ENCODE data around the gene ZFP1.
"Not testable (repeated sequence)": the region's sequence is repeated elsewhere in the genome, so short reads cannot be mapped to it uniquely, and the experiment has no call there.

The ZFP1 gene

GRCh38 chr16:75204905-75205304 is 56.6 kb downstream of the ZFP1 start:
- DNase-seq (ENCODE audit: low read depth), result not testable (repeated sequence)

GRCh38 chr16:75205438-75205837 is 57.1 kb downstream of the ZFP1 start:
- DNase-seq (ENCODE audit: low read depth), result not testable (repeated sequence)

- not testable (repeated sequence) for DNase-seq (ENCODE audit: low read depth)
These were observed 57.8 kb downstream of the ZFP1 start for GRCh38 chr16:75205961-75206748.

DNA sequence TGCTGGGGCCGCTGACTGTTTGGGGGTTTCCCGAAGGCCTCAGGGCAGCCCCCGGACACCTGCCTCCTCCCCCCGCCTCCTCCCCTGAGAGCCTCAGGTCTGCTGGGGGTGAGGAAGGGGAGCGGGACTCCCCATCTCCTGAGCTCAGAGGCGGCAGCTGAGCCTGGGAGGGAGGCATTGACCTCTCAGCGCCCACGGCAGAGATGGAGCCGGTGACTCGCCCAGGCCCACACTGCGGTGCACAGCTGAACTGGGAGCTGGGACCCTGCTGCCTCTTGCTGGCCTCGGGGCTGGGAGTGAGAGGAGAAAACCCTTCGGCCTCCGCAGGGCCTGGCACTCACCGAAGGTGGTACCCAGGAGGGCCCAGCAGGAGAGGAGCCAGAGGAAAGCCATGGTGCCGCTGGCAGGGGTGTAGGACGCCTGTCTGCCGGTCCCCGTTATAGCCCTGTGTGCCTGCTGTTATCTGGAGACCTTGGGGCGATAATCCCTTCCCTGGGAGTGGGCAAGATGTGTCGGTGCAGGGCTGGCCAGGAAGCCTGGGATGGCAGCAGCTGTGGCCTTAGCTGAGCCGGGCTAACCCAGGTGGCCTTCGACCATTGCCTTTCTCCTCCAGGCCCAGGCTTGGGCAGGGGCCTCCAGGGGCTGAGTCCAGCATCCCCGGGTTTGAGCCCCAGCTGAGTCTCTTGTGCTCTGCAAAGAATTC is 58.6 kb downstream of the ZFP1 start, which contains the start of gene CTRB2:
Gene CTRB2, minus strand, starts transcription at position 413 of the 703 bp plus-strand sequence. Its CDS starts 20 bp downstream, at position 393.
- DNase-seq (ENCODE audit: low read depth), result no peak

DNA sequence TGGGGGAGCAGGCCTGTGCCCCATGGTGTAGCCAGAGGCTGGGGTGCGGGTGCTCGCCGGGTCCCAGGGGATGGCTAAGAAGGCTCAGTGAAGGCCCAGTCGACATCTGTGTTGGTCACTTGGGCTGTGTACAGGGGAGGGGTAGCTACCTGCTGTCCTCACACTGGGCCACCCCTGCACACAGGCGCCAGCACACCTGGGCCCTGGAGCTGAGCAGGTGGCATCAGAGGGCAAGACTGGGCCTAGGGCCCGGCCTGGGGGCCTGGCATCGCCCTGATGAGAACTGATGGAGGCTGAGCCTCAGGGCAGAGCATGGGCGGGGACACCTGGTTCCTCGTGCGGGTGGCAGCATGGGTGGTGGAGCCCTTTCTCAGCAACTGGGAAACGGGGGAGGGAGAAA is 59.5 kb downstream of the ZFP1 start:
- no peak for DNase-seq (ENCODE audit: low read depth)

DNA sequence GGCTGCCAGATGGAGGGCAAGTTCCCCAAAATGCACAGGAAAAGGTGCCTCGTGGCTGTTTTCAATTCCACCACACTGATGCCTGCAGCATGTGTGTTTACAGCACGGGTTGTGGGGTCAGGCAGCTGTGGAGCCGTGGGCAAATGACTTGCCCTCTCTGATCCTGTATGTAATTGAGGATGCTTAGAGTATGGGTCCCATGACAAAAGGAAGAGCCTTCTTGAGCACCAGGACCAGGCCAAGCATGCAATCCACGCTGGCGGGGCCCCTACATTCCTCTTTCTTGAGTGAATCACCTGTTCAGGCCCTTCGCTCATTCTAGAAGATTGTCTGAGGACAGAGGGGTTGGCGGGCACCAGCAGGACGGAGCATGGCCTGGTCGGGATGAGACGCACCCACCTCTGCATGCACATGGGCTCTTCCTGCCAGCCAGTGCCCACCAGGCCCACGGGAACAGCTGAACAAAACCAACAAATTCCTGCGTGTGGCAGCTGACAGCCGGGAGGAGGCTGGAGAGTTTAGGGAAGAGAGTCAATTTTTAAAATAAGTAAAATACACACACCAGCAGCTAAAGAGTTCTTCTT is 60.0 kb downstream of the ZFP1 start:
- no peak for DNase-seq (ENCODE audit: low read depth)

GRCh38 chr16:75208861-75209505 is 60.7 kb downstream of the ZFP1 start:
- DNase-seq (ENCODE audit: low read depth), result no peak

DNA sequence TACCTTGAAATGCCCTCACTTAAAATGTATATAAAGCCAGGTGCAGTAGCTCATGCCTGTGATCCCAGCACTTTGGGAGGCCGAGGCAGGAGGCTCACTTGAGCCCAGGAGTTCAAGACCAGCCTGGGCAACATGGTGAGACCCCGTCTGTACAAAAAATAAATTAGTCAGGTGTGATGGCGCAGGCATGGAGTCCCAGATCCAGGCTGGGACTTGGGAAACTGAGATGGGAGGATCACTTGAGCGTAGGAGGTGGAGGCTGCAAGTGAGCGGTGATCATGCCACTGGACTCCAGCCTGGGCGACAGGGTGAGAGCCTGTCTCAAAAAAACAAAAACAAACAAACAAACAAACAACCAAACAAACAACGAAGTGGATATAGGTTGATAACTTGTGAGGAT is 61.2 kb downstream of the ZFP1 start:
- not testable (repeated sequence) for DNase-seq (ENCODE audit: low read depth)

DNA sequence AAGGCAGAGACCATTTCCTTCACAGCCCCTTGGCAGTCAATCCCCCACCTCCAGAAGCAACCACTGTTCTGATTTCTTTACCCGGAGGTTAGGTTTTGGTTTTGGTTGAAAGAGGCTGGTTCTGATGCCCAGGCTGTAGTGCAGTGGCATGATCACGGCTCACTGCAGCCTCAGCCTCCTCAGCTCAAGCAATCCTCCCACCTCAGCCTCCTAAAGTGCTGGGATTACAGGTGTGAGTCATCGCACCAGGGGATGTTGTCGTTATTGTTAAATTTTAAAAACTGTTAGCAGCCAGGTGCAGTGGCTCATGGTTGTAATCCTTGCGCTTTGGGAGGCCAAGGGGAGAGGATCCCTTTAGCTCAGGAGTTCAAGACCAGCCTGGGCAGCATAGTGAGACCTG is 61.6 kb downstream of the ZFP1 start:
- no peak for DNase-seq (ENCODE audit: low read depth)

- DNase-seq (ENCODE audit: low read depth), result not testable (repeated sequence)
These were observed 63.0 kb downstream of the ZFP1 start for GRCh38 chr16:75211286-75211685.

DNA sequence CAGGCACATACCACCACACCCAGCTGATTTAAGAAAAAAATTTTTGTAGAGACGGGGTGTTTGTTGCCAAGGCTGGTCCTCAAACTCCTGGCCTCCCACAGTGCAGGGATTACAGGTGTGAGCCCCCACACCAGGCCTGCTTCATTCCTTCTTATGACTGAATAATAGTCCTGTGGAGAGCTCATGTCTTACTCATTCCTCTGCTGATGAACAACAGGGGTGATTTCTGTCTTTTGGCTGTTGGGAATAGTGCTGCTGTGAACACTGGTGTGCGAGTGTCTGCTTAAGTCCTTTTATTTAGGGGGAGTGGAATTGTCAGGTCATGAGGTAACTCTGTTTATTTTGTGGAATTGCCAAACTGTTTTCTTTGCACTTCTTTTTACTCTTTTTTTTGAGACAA is 67.8 kb downstream of the ZFP1 start:
- no peak for DNase-seq (ENCODE audit: low read depth)

- DNase-seq (ENCODE audit: low read depth), result no peak
These were observed 68.3 kb downstream of the ZFP1 start for GRCh38 chr16:75216576-75216975.

GRCh38 chr16:75217389-75217851 is 69.1 kb downstream of the ZFP1 start:
- DNase-seq (ENCODE audit: low read depth), result no peak

DNA sequence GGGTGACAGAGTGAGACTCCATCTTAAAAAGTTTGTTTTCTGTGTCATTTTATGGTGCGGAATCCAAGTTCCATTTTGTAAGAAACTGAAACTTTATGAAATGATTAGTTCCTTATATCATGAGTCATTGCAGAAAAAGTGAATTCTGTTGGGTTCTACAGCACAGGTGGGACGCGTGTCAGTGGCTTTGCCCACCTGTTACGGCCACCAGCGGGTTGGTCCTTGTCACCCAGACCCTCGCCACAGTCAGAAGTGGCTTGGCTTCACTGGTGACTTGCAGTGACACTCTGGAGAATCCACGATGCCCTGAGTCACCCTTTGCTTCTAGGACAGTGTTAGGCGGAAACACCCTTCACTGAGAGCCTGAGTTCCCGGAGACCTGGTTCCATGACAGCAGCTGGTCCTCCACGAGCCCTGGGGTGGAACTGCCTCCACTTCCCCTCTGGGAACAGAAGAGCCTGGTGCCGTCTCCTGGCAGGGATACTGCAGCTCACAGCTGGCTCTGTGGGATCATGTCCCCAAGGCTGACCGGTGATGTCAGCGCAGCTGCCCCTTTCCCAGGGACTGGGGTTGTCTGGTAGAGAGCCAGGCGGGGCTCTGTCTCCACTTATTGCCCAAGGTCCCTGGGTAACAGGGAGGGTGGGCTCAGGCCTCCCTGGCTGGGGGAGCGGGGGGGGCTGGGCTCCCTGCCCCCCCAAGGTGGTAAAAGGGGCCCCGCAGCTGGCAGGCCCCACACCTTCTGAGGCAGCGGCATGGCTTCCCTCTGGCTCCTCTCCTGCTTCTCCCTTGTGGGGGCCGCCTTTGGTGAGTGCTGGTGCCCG is 70.1 kb downstream of the ZFP1 start, which contains the start of gene CTRB1:
Gene CTRB1, plus strand, starts transcription at position 733 of the 821 bp plus-strand sequence. Its CDS starts 20 bp downstream, at position 753.
- DNase-seq (ENCODE audit: low read depth), result no peak

DNA sequence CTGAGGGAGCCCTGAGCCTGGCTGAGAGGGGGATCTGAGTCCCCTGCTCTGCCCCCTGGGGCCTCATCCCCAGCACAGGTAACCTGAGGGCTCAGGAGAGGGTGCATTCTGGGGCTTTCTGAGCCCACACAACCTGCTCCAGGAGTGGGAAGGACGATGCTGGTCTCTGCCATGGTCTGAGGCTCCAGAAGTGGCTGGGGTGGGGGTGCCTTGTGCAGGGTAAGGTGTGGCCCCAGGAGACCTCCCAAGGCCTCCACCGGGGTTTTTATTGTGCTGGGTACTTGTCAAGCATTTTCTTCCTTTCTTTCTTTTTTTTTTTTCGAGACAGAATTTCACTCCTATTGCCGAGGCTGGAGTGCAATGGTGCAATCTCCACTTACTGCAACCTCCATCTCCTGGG is 70.8 kb downstream of the ZFP1 start:
- DNase-seq (ENCODE audit: low read depth), result no peak

- DNase-seq (ENCODE audit: low read depth), result no peak
These were observed 71.5 kb downstream of the ZFP1 start for GRCh38 chr16:75219838-75220237.
